ENCODE data around the gene IL1RL1. TPM values are rescaled to one million over a fixed set of nuclear protein-coding genes. Genes with fewer than 3 reads are reported as not detected.

IL1RL1 gene
- polyA plus RNA-seq, 1 donor = 0.46 TPM

DNA sequence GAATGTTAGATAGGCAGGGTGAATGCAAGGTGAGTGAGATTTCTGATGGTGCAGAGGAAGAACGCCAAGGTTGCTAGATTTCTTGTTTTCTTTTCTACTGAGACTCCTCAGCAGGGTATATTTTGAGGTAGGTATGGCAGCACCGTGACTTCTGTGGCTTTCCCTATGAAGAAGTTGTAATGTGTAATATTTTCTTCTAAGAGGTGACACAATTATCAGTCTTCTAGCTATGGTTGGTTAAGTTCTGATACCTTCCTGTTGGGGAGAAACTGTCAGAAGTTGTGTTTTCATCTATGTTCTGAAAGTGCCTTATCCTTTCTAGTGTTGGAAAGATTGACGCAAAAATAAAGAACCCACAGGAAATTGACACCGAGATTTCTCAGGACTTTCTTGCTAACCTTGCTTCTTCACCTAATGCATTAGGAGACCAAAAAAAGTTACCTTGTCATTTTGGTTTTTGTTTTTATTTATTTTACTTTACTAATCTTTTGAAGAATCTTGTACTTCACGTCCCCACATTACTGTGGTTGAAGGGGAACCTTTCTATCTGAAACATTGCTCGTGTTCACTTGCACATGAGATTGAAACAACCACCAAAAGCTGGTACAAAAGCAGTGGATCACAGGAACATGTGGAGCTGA, 56.1 kb downstream of the IL1RL1 start:
- no peaks in the 10 kb centered on the region for H3K27me3 ChIP-seq (ENCODE audit: control insufficient read depth, insufficient read depth, low read length)
- H3K9me3 ChIP-seq (ENCODE audit: control insufficient read depth, low read depth, low read length) = peaks cover 3% of the 10 kb centered on the region
- H3K4me1 ChIP-seq (ENCODE audit: control insufficient read depth, insufficient read depth, low read length) = no peaks in the 10 kb centered on the region
- no peak overlapping the region for H3K4me3 ChIP-seq (ENCODE audit: low read length)
- WGBS (ENCODE audit: insufficient coverage, low lambda C conversion rate) = 67% methylated on average over 1 of the region's 6 CpGs
- H3K27ac ChIP-seq (ENCODE audit: low read length) = no peak overlapping the region
- H3K36me3 ChIP-seq (ENCODE audit: control insufficient read depth, insufficient read depth, low read length) = no peaks in the 10 kb centered on the region
- no peak for DNase-seq

DNA sequence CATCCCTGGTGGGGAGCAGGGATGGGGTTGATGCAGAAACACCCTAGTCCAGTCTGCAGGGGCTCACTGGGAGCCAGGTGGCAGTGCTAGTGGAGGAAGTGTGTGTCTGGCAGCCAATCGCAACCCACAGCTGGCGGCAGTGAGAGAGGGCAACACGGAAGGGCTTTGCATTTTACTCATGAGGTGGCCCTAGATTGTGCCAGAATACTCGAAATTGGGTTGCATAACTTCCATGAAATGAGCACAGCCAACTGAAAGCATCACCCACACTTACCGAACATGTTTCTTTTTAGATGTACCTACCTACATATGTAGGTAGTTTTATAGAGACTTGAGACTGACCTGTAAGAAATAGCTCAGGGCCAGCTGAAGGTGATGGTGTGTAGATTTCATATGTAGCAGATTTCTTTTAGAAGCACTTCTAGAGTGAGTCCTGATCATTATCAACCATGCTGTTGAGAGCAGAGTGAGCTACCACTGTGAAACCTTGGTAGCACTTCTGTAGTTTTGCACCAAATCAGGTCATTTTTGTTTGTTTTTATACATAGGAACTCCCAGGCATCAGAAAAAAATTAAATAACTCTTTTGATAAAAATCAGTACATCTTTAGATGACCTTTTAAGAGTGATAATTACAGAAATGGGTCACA, 57.2 kb downstream of the IL1RL1 start:
- no peak overlapping the region for H3K4me3 ChIP-seq (ENCODE audit: low read length)
- H3K27ac ChIP-seq (ENCODE audit: low read length) = no peak overlapping the region
- no peaks in the 10 kb centered on the region for H3K27me3 ChIP-seq (ENCODE audit: control insufficient read depth, insufficient read depth, low read length)
- no peaks in the 10 kb centered on the region for H3K36me3 ChIP-seq (ENCODE audit: control insufficient read depth, insufficient read depth, low read length)
- H3K4me1 ChIP-seq (ENCODE audit: control insufficient read depth, insufficient read depth, low read length) = no peaks in the 10 kb centered on the region
- H3K9me3 ChIP-seq (ENCODE audit: control insufficient read depth, low read depth, low read length) = peaks cover 3% of the 10 kb centered on the region
- no CpG with 5 or more reads among the region's 5 CpGs for WGBS (ENCODE audit: insufficient coverage, low lambda C conversion rate)
- no peak for DNase-seq

DNA sequence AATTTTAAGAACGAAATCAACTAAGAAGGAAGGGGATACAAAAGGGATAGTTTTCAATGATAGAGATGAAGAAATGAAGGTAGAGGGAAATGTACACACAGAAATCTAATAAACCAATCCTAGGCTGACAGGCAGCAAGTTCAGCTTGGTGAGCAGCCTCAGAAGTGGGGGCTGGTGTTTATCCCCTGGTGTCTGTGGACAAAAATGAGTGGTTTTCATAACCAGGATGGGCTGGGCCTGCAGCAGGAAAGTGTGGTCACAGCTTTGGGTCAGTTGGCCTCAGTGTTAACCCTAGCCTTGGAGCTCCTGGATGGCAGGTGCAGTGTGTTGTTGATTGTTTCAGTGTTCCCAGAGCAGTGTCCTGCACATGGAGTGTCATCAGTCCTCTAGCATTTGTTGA, 58.5 kb downstream of the IL1RL1 start:
- no peak for DNase-seq
- Histone ChIP-seq H3K9me3 (ENCODE audit: control insufficient read depth, low read depth, low read length) (peaks cover 3% of the 10 kb centered on the region), H3K4me1 (ENCODE audit: control insufficient read depth, insufficient read depth, low read length) (no peaks in the 10 kb centered on the region), H3K4me3 (ENCODE audit: low read length) (no peak overlapping the region), H3K27ac (ENCODE audit: low read length) (no peak overlapping the region), H3K36me3 (ENCODE audit: control insufficient read depth, insufficient read depth, low read length) (no peaks in the 10 kb centered on the region), H3K27me3 (ENCODE audit: control insufficient read depth, insufficient read depth, low read length) (no peaks in the 10 kb centered on the region)
- no CpG with 5 or more reads among the region's 1 CpG for WGBS (ENCODE audit: insufficient coverage, low lambda C conversion rate)

DNA sequence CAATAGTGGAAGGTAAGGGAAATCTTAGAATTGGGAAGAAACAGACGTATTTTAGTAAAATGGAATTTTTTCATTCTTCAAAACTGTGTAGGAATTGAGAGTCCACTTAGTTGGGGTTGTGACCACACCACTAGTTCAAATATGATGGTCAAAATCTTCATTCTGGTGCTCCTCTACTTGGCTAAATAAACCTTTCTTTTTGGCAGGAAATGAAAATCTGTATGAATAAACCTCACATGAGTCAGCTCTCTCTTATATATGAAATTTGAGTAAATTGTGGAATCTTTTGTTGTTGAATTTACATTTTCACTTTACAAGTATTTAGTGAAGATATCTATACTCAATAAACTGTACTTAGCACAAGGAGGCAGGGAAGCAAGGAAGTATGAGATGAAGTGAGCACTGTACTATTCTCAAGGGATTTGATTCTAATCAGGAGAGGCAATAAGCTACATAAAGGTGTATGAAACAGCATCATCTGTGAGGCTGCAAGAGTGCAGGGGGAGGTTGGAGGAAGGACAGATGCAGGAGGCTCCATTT, 64.8 kb downstream of the IL1RL1 start:
- H3K4me3 ChIP-seq (ENCODE audit: low read length) = no peak overlapping the region
- no peak for DNase-seq
- H3K36me3 ChIP-seq (ENCODE audit: control insufficient read depth, insufficient read depth, low read length) = no peaks in the 10 kb centered on the region
- H3K4me1 ChIP-seq (ENCODE audit: control insufficient read depth, insufficient read depth, low read length) = no peaks in the 10 kb centered on the region
- no peak overlapping the region for H3K27ac ChIP-seq (ENCODE audit: low read length)
- WGBS (ENCODE audit: insufficient coverage, low lambda C conversion rate) = 100% methylated on average over 1 of the region's 1 CpG
- H3K9me3 ChIP-seq (ENCODE audit: control insufficient read depth, low read depth, low read length) = no peaks in the 10 kb centered on the region
- H3K27me3 ChIP-seq (ENCODE audit: control insufficient read depth, insufficient read depth, low read length) = no peaks in the 10 kb centered on the region

DNA sequence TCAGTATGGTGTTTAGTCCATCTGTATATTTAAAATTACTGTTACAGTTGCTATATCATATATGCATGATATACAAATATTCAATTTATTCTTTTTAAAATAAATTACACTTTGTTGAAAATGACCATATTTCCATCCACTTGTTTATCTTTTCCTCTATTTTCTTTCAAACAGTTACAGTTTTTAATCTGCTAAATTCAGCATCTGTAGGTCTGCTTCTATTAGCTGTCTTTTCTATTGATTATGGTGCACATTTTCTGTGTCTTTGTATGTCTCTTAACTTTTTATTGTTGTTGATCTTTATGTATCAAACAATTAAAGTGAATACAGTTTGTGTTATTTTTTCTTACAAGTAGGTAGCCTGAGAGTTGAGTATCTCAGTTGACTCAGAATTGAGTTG, 72.4 kb downstream of the IL1RL1 start:
- peaks cover 2% of the 10 kb centered on the region for H3K9me3 ChIP-seq (ENCODE audit: control insufficient read depth, low read depth, low read length)
- no peak overlapping the region for H3K4me3 ChIP-seq (ENCODE audit: low read length)
- H3K36me3 ChIP-seq (ENCODE audit: control insufficient read depth, insufficient read depth, low read length) = no peaks in the 10 kb centered on the region
- DNase-seq = no peak
- H3K27me3 ChIP-seq (ENCODE audit: control insufficient read depth, insufficient read depth, low read length) = no peaks in the 10 kb centered on the region
- H3K4me1 ChIP-seq (ENCODE audit: control insufficient read depth, insufficient read depth, low read length) = no peaks in the 10 kb centered on the region
- no peak overlapping the region for H3K27ac ChIP-seq (ENCODE audit: low read length)

DNA sequence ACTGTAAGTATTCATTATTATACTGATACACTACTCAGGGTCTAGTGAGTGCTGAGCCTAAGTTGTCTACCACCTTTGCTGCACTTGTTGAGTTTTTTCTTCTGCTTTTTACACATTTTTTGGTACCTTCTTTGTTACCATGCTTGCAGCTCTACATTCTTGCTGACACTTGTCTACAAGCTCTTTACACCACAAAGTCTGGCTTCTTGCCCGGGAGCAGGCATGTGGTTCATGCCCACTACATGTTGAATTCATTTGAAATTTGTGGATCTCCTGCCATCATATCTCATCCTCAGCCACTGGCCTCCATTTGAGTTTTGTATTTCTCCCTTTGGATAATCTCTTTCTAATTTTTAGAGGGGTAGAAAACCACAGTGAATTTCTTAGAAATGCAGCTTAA, 74.2 kb downstream of the IL1RL1 start:
- no peaks in the 10 kb centered on the region for H3K36me3 ChIP-seq (ENCODE audit: control insufficient read depth, insufficient read depth, low read length)
- no peak overlapping the region for H3K4me3 ChIP-seq (ENCODE audit: low read length)
- WGBS (ENCODE audit: insufficient coverage, low lambda C conversion rate) = no CpG with 5 or more reads among the region's 1 CpG
- peaks cover 2% of the 10 kb centered on the region for H3K9me3 ChIP-seq (ENCODE audit: control insufficient read depth, low read depth, low read length)
- no peaks in the 10 kb centered on the region for H3K4me1 ChIP-seq (ENCODE audit: control insufficient read depth, insufficient read depth, low read length)
- H3K27me3 ChIP-seq (ENCODE audit: control insufficient read depth, insufficient read depth, low read length) = no peaks in the 10 kb centered on the region
- H3K27ac ChIP-seq (ENCODE audit: low read length) = no peak overlapping the region
- no peak for DNase-seq

DNA sequence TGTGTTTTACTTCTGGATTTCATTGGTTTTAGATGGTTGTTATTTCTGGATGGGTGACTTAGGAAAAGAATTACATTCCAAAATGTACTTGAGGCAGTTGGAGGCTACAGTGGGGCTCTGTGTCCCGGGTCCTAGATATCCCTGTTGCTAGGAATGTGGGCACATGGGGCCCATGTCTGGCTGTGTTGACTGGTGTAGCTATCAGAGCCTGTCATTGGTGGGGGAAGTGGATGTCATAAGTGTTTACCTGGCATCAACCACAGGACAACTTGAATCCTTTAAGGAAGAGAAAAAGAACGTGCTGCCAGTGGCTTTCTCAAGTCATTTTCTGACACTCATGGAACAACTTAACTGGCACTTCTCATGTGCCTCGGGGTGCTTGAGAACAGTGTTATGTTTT, 74.6 kb downstream of the IL1RL1 start:
- Histone ChIP-seq H3K27me3 (ENCODE audit: control insufficient read depth, insufficient read depth, low read length) (no peaks in the 10 kb centered on the region), H3K9me3 (ENCODE audit: control insufficient read depth, low read depth, low read length) (peaks cover 2% of the 10 kb centered on the region), H3K36me3 (ENCODE audit: control insufficient read depth, insufficient read depth, low read length) (no peaks in the 10 kb centered on the region), H3K27ac (ENCODE audit: low read length) (no peak overlapping the region), H3K4me3 (ENCODE audit: low read length) (no peak overlapping the region), H3K4me1 (ENCODE audit: control insufficient read depth, insufficient read depth, low read length) (no peaks in the 10 kb centered on the region)
- no peak for DNase-seq
- no CpG with 5 or more reads among the region's 3 CpGs for WGBS (ENCODE audit: insufficient coverage, low lambda C conversion rate)

DNA sequence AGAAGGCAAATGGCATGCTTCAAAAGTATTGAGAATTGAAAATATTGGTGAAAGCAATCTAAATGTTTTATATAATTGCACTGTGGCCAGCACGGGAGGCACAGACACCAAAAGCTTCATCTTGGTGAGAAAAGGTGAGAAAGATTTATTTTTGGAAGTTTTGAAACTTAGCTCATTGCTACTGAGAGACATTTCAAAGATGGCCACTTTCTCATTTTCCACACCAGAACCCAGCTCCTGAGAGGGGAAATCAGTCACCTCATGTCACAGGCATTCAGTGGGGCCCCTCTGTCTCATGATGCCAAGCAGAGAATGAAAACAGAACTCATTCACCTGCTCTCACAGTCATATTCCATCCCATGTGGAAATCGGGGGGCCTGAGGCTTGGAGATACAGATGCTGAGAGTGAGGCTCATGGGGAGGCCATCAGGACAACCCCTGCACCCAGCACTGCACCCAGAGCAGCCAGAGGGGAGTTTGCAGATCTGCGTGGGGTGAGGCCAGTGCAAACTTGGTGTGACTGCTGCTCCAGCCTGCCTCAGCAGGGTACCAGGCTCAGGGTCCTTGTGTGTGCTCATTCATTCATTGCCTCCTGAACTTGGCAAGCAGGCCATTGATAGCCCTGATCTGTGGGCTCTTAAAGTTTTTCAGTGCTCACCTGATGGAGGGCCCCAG, 75.6 kb downstream of the IL1RL1 start:
- 80% methylated on average over 1 of the region's 3 CpGs for WGBS (ENCODE audit: insufficient coverage, low lambda C conversion rate)
- Histone ChIP-seq H3K4me1 (ENCODE audit: control insufficient read depth, insufficient read depth, low read length) (no peaks in the 10 kb centered on the region), H3K27ac (ENCODE audit: low read length) (no peak overlapping the region), H3K36me3 (ENCODE audit: control insufficient read depth, insufficient read depth, low read length) (no peaks in the 10 kb centered on the region), H3K9me3 (ENCODE audit: control insufficient read depth, low read depth, low read length) (peaks cover 2% of the 10 kb centered on the region), H3K4me3 (ENCODE audit: low read length) (no peak overlapping the region), H3K27me3 (ENCODE audit: control insufficient read depth, insufficient read depth, low read length) (no peaks in the 10 kb centered on the region)
- DNase-seq = peak in 1 of 2 donors; percentile 1

DNA sequence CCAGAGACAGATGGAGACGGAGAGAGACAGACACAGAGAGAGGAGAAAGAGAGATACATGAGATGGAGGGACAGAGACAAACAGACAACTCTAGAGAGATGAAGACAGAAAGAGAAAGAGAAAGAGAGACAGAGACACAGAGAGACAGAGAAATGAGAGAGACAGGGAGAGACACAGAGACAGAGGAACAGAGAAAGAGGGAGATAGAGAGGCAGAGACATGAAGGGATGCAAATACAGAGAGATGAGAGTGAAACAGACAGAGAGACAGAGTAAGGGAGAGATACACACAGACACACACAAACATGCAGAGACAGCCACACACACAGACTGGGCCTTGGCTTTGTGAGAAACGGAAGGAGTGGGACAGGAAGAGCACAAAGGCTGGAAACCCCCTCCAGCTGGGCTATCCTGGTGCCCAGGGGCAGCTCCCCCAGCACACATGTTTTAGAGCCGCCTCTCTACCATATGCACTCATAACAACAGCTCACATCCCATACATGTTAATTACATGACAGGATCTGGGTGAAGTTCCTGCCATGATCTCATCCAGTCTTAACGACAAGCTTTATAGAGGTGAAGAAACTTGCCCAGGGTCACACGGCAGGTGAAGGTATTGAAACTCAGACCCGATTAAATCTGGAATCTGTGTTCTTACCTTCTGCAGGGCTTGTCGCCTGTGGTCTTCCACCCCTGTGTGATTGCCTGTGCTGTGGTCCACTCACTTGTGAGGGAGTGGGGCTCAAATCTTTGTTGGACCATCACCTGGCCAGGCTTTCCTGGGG, 76.6 kb downstream of the IL1RL1 start:
- H3K27me3 ChIP-seq (ENCODE audit: control insufficient read depth, insufficient read depth, low read length) = no peaks in the 10 kb centered on the region
- DNase-seq = no peak
- no peaks in the 10 kb centered on the region for H3K36me3 ChIP-seq (ENCODE audit: control insufficient read depth, insufficient read depth, low read length)
- H3K27ac ChIP-seq (ENCODE audit: low read length) = no peak overlapping the region
- WGBS (ENCODE audit: insufficient coverage, low lambda C conversion rate) = 75% methylated on average over 1 of the region's 7 CpGs
- peaks cover 2% of the 10 kb centered on the region for H3K9me3 ChIP-seq (ENCODE audit: control insufficient read depth, low read depth, low read length)
- H3K4me3 ChIP-seq (ENCODE audit: low read length) = no peak overlapping the region
- no peaks in the 10 kb centered on the region for H3K4me1 ChIP-seq (ENCODE audit: control insufficient read depth, insufficient read depth, low read length)

DNA sequence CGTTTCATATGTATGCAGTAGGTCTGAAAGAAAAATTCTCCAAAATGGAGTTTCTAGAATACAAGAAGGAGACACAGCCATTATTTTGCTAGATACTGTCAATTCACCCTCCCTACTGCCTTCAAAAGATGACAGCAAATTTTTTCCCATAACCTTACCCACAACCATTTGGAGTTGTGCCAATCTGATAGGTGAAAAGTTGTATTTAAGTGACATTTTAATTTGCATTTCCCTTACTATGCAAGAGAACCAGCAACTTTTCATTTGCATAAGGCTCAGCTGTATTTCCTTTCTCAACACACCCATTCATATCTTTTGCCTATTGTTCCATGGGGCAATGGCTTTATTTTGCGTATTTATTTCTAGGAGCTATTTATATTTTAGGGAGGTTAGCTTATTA, 80.2 kb downstream of the IL1RL1 start:
- H3K27me3 ChIP-seq (ENCODE audit: control insufficient read depth, insufficient read depth, low read length) = no peaks in the 10 kb centered on the region
- no peak overlapping the region for H3K27ac ChIP-seq (ENCODE audit: low read length)
- WGBS (ENCODE audit: insufficient coverage, low lambda C conversion rate) = 80% methylated on average over 1 of the region's 2 CpGs
- no peak overlapping the region for H3K4me3 ChIP-seq (ENCODE audit: low read length)
- no peaks in the 10 kb centered on the region for H3K4me1 ChIP-seq (ENCODE audit: control insufficient read depth, insufficient read depth, low read length)
- H3K36me3 ChIP-seq (ENCODE audit: control insufficient read depth, insufficient read depth, low read length) = no peaks in the 10 kb centered on the region
- H3K9me3 ChIP-seq (ENCODE audit: control insufficient read depth, low read depth, low read length) = no peaks in the 10 kb centered on the region
- no peak for DNase-seq
